DMS153 treated with DMSO at 0.1 percent for 48 hours (cell line): ENCODE data around the gene GCH1.

Experiments
- DNase-seq: peaks from one replicate; lab custom pipeline; 2025; ENCODE audit not compliant: unreplicated experiment; lab: John Stamatoyannopoulos, UW

GCH1 gene

GRCh38 chr14:54829486-54830224 is 73.0 kb downstream of the GCH1 start:
- no peak for DNase-seq

- DNase-seq, result no peak
These were observed 74.6 kb downstream of the GCH1 start for GRCh38 chr14:54828037-54828436.

- DNase-seq, result no peak
These were observed 78.7 kb downstream of the GCH1 start for GRCh38 chr14:54823757-54824549.

GRCh38 chr14:54822685-54823084 is 79.9 kb downstream of the GCH1 start:
- DNase-seq, result no peak

GRCh38 chr14:54818201-54819133 is 84.2 kb downstream of the GCH1 start:
- DNase-seq, result peak; percentile 12

- DNase-seq, result no peak
These were observed 85.1 kb downstream of the GCH1 start for GRCh38 chr14:54817506-54817905.

GRCh38 chr14:54816450-54816849 is 86.2 kb downstream of the GCH1 start:
- no peak for DNase-seq

- DNase-seq, result no peak
These were observed 87.1 kb downstream of the GCH1 start for GRCh38 chr14:54815515-54815914.

GRCh38 chr14:54815016-54815415 is 87.6 kb downstream of the GCH1 start:
- no peak for DNase-seq

GRCh38 chr14:54814076-54814475 is 88.5 kb downstream of the GCH1 start:
- DNase-seq, result no peak

GRCh38 chr14:54813081-54813480 is 89.5 kb downstream of the GCH1 start:
- no peak for DNase-seq

GRCh38 chr14:54812617-54813016 is 90.0 kb downstream of the GCH1 start:
- DNase-seq, result no peak

GRCh38 chr14:54809767-54810166 is 92.9 kb downstream of the GCH1 start:
- no peak for DNase-seq

GRCh38 chr14:54808326-54809161 is 94.1 kb downstream of the GCH1 start:
- no peak for DNase-seq

- no peak for DNase-seq
These were observed 94.7 kb downstream of the GCH1 start for GRCh38 chr14:54807881-54808280.

- no peak for DNase-seq
These were observed 95.2 kb downstream of the GCH1 start for GRCh38 chr14:54807428-54807827.

GRCh38 chr14:54806616-54807015 is 96.0 kb downstream of the GCH1 start:
- no peak for DNase-seq

GRCh38 chr14:54805445-54806322 is 96.9 kb downstream of the GCH1 start:
- DNase-seq, result peak; percentile 60

- no peak for DNase-seq
These were observed 97.6 kb downstream of the GCH1 start for GRCh38 chr14:54805070-54805444.
